ENCODE measurements around the gene PLA2G4A. TPM values are rescaled to one million over a fixed set of nuclear protein-coding genes. Genes with fewer than 3 reads are reported as not detected.

PLA2G4A gene
- total RNA-seq, 4 donors from 2014 or later = 2.0 to 8.3 (median 6.1) TPM

DNA sequence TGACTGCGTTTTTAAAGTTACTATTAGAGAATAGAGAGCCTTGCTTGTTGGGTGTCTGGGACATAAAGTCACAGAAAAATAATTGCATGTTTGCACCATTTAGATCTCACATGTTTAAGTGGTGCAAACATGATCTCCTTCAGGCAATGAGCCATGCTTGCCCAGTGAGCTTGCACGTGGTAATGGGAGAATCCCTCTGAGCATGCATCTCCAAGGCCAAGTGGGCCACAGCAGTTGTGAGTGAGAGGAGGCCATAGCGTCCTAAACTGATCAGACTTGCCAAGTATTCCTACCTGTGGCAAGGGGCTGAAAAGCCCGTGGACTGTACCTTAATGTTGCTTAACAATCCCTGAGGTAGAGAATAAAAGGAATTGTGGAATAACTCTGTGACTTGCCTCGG lies 158.3 kb downstream of the PLA2G4A start:
- no peak for DNase-seq
- no peak overlapping the region for H3K27ac ChIP-seq
- peaks cover 0 to 6% (median 3%) of the 10 kb centered on the region in 4 donors for H3K4me1 ChIP-seq
- H3K27me3 ChIP-seq = no peaks in the 10 kb centered on the region
- H3K36me3 ChIP-seq = no peaks in the 10 kb centered on the region
- TF ChIP-seq, protein P1, sequence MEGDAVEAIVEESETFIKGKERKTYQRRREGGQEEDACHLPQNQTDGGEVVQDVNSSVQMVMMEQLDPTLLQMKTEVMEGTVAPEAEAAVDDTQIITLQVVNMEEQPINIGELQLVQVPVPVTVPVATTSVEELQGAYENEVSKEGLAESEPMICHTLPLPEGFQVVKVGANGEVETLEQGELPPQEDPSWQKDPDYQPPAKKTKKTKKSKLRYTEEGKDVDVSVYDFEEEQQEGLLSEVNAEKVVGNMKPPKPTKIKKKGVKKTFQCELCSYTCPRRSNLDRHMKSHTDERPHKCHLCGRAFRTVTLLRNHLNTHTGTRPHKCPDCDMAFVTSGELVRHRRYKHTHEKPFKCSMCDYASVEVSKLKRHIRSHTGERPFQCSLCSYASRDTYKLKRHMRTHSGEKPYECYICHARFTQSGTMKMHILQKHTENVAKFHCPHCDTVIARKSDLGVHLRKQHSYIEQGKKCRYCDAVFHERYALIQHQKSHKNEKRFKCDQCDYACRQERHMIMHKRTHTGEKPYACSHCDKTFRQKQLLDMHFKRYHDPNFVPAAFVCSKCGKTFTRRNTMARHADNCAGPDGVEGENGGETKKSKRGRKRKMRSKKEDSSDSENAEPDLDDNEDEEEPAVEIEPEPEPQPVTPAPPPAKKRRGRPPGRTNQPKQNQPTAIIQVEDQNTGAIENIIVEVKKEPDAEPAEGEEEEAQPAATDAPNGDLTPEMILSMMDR (IDR thresholded peaks at IDR 0.05) = no peak
- TF ChIP-seq POLR2A (IDR thresholded peaks at IDR 0.05) (no peak), POLR2AphosphoS5 (IDR thresholded peaks at IDR 0.05) (no peak), EP300 (IDR thresholded peaks at IDR 0.05; ENCODE audit: low read depth) (no peak)
- 76 to 83% methylated on average over 1 to 5 of the region's 5 CpGs for WGBS, 2 donors (ENCODE audit: low coverage in 1 of 2)
- in situ Hi-C loops (cut with MboI; ENCODE audit: low pct_ligation_motif_present in 1 of 4, low pct_unique_long_range_greater_than_20kb in 1 of 4, low sequenced_read_pairs in 3 of 4) (loop anchor here (5.0 to 25.0 kb wide), 7 partner anchors 275 to 582 kb away; no protein-coding TSS in a partner anchor), intact Hi-C loops (cut with DNase I; ENCODE audit: low total_unique reads) (no loop called here)
- no peak overlapping the region for H3K4me3 ChIP-seq
- no peaks in the 10 kb centered on the region for H3K9me3 ChIP-seq

DNA sequence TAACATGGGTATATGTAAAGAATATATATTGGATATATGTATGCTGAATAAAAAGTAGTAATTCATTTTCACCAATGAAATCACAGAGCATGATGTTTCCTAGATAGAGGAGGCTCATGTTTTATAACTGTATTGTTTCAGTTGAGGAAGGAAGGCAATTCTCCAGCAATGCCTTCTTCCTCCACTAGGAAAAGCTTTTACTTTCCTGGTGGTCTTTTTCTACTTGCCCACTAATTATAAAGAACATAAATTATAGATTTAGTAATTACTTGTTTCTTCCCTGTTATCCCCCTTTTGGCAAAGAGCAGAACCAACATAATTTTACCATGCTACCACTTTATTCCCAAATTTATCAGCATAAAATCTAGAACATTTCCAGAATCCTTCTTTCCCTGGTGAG lies 159.0 kb downstream of the PLA2G4A start:
- DNase-seq = no peak
- no peak overlapping the region for H3K27ac ChIP-seq
- in situ Hi-C loops (cut with MboI; ENCODE audit: low pct_ligation_motif_present in 1 of 4, low pct_unique_long_range_greater_than_20kb in 1 of 4, low sequenced_read_pairs in 3 of 4) (loop anchor here (5.0 to 25.0 kb wide), 7 partner anchors 275 to 583 kb away; no protein-coding TSS in a partner anchor), intact Hi-C loops (cut with DNase I; ENCODE audit: low total_unique reads) (no loop called here)
- H3K27me3 ChIP-seq = no peaks in the 10 kb centered on the region
- H3K4me3 ChIP-seq = no peak overlapping the region
- TF ChIP-seq, protein P1 (IDR thresholded peaks at IDR 0.05) = peak in 1 of 5 experiments; percentile 6
- TF ChIP-seq POLR2A (IDR thresholded peaks at IDR 0.05) = no peak
- no peak for TF ChIP-seq EP300 (IDR thresholded peaks at IDR 0.05; ENCODE audit: low read depth)
- TF ChIP-seq POLR2AphosphoS5 (IDR thresholded peaks at IDR 0.05) = no peak
- peaks cover 0 to 2% (median 0%) of the 10 kb centered on the region in 4 donors for H3K4me1 ChIP-seq
- H3K9me3 ChIP-seq = no peaks in the 10 kb centered on the region
- no peaks in the 10 kb centered on the region for H3K36me3 ChIP-seq

DNA sequence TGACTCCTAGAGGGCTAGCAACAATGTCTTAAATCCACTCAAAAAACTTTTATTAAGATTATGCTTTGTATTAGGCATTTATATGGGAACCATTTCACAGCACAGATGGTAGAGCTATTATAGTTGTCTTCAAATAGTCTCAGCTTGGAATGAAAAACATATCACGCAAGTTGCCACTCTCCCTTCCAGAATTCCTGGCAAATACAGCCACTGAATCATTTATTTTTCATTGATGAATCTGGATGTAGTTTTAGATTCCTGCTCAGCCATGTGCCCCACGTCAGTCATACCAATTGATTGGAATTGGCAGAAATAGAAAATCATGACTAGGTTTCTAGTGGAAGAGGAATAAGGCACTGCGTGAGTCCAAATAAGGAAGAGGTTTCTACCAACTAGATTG lies 165.2 kb downstream of the PLA2G4A start:
- intact Hi-C loops (cut with DNase I; ENCODE audit: low total_unique reads) (no loop called here), in situ Hi-C loops (cut with MboI; ENCODE audit: low pct_ligation_motif_present in 1 of 4, low pct_unique_long_range_greater_than_20kb in 1 of 4, low sequenced_read_pairs in 3 of 4) (loop anchor here in 2 of 4 donors (25.0 kb wide), 2 partner anchors 282 to 382 kb away; no protein-coding TSS in a partner anchor)
- Histone ChIP-seq H3K36me3 (no peaks in the 10 kb centered on the region), H3K27ac (no peak overlapping the region), H3K9me3 (no peaks in the 10 kb centered on the region), H3K27me3 (no peaks in the 10 kb centered on the region), H3K4me1 (no peaks in the 10 kb centered on the region), H3K4me3 (no peak overlapping the region)
- 78 to 88% methylated on average over 3 of the region's 3 CpGs for WGBS, 2 donors (ENCODE audit: low coverage in 1 of 2)
- TF ChIP-seq EP300 (IDR thresholded peaks at IDR 0.05; ENCODE audit: low read depth) (no peak), POLR2AphosphoS5 (IDR thresholded peaks at IDR 0.05) (no peak), POLR2A (IDR thresholded peaks at IDR 0.05) (no peak)
- TF ChIP-seq, protein P1 (IDR thresholded peaks at IDR 0.05) = no peak
- no peak for DNase-seq

DNA sequence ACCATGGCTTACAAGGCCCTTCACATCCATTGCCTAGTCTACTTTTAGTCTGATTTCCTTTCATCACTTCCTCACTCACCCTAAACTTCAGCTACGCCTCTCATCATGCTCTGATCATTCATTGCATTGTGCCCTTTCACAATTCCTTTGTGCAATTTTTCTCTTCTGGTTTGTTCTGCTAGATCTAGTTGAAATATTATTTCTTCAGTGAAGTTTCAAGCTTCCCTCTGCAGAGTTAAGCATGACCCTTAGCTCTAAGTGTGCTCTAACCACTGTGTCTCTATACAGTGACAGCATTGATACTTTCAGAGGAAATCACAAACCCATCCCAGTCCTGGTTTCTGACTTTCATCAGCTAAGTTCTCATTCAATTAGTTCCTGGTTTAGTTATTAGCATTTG lies 166.1 kb downstream of the PLA2G4A start:
- DNase-seq = no peak
- Histone ChIP-seq H3K4me3 (no peak overlapping the region), H3K27ac (no peak overlapping the region), H3K9me3 (no peaks in the 10 kb centered on the region), H3K27me3 (no peaks in the 10 kb centered on the region), H3K4me1 (no peaks in the 10 kb centered on the region), H3K36me3 (no peaks in the 10 kb centered on the region)
- intact Hi-C loops (cut with DNase I; ENCODE audit: low total_unique reads) = no loop called here
- in situ Hi-C loops (cut with MboI; ENCODE audit: low pct_ligation_motif_present in 1 of 4, low pct_unique_long_range_greater_than_20kb in 1 of 4, low sequenced_read_pairs in 3 of 4) = loop anchor here in 2 of 4 donors (25.0 kb wide), 2 partner anchors 283 to 383 kb away; no protein-coding TSS in a partner anchor
- TF ChIP-seq POLR2AphosphoS5 (IDR thresholded peaks at IDR 0.05) (no peak), POLR2A (IDR thresholded peaks at IDR 0.05) (no peak), EP300 (IDR thresholded peaks at IDR 0.05; ENCODE audit: low read depth) (no peak)
- TF ChIP-seq, protein P1 (IDR thresholded peaks at IDR 0.05) = no peak
- WGBS, 2 donors (ENCODE audit: low coverage in 1 of 2) = 82 to 90% methylated on average over 1 of the region's 1 CpG

Measured in transverse colon (tissue), 4 donors.